NCI-H1436 (cell line): ENCODE measurements around the gene SERPINA3.
"Not testable (repeated sequence)": the region's sequence is repeated elsewhere in the genome, so short reads cannot be mapped to it uniquely, and the experiment has no call there.

Experiments used
- DNase-seq: peaks from one replicate; lab custom pipeline; 2025; lab: John Stamatoyannopoulos, UW

SERPINA3 gene

DNA sequence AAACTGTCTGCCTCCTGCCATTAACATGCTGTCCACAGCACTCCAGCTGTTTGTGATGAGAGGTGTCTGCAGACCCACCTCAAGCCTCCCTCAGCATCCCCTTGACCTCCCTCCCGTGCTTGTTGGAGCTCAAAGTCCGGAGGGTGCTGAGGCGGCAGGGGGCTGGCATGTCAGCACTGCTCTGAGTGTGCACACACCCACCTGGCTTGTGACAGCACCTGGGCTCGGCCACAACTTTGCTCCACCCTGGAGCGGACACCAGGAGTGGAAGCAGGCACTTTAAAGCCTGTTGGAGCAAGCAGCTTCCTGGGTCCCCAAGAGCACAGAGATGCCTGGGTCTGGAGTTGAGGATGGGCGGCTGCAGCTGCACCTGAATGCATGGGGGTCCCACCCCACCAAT is 20.9 kb downstream of the SERPINA3 start:
- DNase-seq = no peak

DNA sequence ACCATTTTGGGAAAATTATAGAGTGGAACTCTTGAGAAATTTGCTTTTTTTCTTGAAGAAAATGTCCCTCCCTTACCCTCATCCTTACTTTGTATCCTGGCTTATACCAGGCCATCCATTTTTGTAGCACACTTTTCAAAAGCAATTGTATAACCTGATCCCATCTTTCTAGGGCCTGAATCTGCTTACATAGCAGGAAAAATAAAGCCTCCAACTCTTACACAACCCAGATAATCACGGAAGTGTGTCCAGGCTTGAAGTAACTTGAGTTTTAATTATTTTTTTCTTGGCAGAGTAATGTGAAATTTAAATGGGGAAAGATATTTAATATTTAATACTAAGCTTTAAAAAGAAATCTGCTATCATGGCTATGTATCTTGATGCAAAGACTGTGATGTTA is 23.0 kb downstream of the SERPINA3 start:
- DNase-seq = no peak

DNA sequence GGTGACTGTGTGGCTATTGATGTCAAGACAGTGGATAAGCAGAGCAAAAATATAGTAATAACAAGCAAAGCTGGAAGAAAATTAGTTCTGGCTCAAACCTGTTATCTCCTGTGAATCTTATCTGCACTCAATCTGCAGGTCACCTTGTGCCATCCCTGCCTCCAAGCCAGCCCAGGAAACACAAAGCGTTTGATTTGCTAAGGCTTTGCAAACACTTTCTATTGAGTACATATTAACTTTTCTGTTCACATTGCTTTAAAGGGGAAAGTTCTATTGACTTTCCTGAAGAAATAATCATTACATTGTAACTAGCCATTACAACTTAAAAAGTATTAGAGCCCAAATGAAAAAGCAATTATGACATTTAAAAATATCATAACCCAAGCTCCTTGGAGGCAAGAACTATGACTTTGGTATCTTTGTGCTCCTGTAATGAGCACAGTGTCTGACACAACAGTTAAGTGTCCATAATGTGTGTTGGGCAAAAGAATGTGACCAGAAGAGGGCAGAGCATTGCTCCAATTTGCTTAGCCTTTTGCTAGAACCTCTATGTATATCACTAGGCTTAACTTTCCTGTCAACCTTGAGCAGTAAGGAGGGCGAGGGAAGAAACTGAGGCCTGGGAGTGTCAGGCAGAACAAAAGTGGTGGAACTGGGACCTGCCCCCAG is 24.7 kb downstream of the SERPINA3 start:
- no peak for DNase-seq

DNA sequence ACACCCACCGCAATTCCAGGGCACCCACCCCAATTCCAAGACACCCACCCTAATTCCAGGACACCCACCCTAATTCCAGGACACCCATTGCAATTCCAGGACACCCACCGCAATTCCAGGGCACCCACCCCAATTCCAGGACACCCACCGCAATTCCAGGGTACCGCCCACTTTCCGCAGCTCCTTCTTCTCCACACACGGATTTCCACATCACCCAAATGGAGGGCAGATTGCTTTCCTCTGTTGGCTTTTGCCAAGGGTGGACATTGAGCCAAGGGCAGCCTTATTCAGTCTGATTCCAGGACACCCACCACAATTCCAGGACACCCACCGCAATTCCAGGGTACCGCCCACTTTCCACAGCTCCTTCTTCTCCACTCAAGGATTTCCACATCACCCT is 25.6 kb downstream of the SERPINA3 start:
- DNase-seq = not testable (repeated sequence)

DNA sequence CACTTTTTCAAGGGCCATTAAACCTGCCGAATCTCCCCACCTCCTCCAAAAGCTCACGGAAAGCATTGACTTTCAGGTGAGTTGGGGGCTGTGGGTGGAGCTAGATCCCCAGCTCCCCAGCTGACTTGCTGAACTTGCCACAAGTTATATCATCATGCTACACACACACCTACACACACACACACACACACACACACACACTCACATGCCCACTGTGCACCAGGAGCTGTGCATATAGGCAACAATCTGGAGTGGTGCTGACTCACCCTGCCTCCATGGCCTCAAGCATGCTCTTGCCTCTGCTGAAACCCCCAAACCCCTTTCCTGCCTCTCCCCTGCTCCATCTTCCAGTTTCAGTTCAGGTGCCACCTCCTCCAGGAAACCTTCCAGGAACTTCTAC is 26.1 kb downstream of the SERPINA3 start:
- no peak for DNase-seq

DNA sequence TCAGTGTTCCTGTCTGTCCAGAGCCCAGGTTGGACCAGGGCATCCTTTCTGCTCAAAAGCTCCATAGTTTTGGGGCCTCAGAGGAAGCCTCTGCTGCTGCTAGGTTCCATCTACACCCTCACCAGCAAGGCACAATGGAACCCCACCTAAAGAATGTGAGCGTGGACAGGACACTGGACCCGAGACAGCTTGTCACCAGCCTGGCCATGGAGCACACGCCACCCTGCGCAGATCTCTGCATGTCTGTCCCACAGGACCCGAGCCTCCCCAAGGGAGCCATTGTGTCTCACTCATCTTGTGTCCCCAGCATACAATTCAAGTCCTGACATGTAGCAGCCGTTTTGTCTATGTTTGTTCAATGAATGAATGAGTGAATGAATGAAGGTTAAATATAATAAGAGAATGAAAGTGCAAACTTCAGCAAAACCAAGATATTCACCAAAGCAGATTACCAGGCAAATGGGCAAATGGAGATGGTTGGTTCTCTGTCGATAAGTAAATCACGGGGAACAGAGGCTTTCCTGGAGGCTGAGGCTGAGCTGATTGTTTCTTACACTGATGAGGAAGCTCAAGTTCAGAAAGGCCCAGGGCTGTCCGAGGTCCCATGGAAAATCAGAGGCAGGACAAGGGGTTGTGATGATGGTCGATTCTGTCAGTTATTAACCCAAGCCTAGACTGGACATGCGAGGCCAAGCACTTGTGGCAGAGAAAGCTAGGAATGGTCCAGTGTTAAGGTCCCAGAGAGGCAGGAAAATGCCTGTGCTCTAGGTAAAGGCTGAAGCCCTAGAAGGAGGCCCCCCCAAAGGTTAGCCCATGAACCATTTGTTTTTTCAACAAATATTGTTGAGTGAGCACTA is 27.0 kb downstream of the SERPINA3 start:
- DNase-seq = no peak

DNA sequence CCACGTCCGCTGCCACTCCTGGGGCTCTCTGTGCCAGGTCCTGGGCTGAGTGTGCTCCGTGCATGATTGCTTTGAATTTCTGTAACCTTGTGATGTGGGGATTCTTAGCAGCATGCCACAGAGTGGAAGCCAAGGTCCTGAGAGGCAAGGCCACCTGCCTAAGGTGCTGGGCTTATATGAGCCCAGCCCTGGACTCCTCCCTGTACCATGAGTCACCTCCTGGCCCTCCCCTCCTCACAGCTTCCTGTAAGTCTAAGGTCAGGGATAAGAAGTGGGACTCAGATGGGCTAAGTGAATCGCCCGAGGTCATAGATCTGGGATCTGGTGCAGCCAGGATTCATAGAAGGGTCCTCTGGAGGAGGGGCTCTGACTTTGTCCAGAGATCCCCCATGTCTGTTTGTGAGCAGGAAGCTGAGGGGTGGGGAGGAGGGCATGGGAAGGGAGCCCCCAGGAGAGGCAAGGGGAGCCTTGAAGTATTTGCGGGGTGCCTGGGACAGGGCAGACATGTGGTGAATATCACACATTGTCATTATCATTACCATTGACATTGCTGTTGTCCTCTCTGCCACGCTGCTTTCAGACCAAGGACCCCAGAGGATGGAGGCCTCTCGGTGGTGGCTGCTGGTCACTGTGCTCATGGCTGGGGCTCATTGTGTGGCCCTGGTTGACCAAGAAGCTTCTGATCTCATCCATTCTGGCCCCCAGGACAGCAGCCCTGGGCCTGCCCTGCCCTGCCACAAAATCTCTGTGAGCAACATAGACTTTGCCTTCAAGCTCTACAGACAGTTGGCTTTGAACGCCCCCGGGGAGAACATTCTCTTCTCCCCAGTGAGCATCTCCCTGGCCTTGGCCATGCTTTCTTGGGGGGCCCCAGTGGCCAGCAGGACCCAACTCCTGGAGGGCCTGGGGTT is 28.8 kb downstream of the SERPINA3 start:
- no peak for DNase-seq

DNA sequence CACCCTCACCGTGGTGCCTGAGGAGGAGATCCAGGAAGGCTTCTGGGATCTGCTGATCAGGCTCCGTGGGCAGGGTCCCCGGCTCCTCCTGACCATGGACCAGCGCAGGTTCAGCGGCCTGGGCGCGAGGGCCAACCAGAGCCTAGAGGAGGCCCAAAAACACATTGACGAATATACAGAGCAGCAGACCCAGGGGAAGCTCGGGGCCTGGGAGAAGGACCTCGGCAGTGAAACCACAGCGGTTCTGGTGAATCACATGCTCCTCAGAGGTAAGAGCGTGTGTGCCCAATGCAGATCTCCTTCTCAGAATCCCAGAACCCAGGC is 29.4 kb downstream of the SERPINA3 start:
- DNase-seq = no peak

DNA sequence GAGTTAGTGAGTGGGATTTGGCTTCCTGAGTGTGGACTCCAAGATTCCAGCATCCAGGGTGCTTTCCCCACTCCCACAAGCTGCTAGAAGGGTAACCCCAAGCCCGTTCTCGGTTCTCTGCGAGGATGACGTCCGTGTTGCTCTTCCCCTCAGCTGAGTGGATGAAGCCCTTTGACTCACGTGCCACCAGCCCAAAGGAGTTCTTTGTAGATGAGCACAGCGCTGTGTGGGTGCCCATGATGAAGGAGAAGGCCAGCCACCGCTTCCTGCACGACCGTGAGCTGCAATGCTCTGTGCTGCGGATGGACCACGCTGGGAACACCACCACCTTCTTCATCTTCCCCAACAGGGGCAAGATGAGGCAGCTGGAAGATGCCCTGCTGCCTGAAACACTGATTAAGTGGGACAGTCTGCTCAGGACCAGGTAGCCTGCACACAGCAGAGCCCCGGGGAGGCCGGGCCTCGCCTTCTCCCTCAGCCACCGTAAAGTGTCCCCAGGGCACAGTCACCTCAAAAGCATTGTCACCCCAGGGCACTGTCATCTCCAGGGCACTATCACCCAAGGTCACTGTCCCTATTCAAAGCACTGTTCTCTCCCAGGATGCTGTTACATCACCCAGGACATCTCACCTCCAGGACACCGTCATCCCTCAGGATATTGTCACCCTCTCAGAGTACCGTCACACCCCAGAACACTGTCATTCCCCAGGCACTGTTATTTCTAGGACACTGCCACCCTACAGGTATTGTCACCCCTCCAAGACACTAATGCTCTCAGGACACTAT is 31.3 kb downstream of the SERPINA3 start:
- DNase-seq = no peak

DNA sequence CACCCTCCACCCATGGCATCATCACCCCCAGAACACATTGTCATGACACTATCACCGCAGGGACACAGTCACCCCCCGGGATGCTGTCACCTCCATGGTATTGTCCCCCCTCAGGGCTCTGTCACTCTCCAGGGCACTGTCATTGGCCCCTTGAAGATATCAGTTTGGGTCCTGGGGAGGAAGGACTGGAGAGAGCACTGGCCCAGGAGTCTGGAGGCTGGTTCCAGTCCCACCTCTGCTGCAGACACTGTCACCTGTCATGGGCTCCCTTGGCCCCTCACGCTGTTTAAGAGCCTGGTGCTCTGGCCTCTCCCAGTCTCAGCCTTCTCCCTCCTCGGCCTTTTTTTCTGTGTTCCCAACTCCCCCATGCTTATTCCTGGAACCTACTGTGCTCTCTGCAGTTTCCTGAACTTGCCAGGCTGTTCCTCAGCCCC is 31.9 kb downstream of the SERPINA3 start:
- DNase-seq = no peak

DNA sequence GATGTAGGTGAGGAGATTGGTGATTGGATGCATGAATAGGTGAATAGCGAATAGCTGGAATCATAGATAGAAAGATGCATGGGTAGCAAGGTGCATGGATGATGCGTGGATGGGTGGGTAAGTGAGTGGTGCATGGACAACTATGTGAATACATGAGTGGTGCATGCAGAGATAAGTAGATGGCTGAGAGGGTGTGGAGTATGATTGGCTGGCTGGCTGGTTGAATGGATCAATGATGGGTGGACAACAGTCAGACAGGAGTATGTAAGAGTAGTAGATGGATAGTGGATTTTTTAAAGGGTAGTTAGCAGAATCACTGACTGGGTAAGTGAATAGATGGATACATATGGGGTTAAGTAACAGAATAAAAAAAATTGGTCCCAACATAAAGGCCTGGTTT is 33.9 kb downstream of the SERPINA3 start:
- no peak for DNase-seq

DNA sequence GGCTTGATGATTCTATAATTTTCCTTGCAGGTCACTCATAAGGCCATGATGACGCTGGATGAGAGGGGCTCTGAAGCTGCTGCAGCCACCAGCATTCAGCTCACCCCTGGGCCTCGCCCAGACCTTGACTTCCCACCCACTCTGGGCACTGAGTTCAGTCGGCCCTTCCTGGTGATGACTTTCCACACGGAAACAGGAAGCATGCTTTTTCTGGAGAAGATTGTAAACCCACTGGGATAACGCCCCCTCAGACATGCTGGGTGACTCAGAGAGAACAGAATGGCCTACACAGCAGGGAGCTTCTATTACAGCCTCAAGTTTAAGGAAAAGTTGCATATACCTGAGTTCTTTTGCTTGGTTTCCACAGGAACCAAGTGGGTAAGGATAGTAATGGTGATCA is 34.3 kb downstream of the SERPINA3 start:
- DNase-seq = no peak

DNA sequence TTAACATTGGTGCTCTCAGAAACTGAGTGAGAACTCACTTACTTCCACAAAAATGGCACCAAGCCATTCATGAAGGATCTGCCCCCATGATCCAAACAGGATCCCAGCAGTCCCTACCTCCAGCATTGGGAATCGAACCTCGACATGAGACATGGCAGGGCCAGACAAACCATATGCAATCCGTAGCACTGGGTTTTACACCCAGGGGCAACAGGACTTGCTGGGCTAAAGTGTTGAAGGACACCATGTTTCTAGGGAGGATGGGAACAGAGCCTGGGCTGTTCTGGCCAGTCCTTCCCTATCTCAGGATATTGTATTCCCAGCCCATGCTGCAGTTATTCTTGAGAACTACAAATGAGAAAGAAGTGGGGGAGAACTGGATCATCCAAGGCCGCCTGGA is 36.6 kb downstream of the SERPINA3 start:
- no peak for DNase-seq

DNA sequence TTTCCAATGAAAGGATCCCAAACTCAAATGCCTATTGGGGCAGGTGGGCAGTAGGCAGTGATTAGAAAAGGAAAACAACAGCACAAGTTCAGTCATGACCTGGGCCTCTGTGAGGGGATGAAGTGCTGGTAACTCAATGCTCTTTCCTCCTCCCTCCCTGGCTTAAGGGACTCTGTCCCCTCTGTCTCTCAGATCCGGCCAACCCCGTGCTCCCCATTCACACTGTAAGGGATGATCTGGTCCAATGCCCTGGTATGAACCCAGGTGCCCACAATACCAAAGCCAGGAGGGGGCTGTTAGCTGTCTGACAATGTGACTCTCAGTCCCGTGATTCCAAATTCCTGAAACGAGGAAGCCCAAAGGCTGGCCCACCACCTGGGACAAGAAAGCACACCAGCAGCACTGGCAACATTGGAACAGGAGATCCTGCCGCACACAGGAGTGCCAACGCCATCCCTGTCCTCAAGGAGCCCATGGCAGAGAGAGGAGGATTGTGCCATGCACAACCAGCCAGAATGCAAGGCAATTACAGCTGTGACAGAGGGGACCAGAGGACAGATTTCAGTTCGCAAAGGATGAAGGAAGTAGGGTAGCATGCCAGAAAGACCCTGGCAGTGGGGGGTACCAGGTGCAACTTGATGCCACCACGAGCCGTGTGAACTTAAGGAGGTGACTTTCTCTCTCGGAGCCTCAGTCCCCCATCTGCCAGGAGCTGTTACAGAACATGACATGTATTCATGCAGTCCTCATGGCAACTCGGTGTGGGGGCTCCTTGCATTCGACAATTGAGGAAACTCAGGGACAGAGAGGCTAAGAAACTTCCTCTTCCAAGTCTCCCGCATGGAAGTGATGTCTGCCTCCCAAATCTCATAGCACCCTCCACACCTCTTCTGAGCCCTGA is 37.6 kb downstream of the SERPINA3 start:
- no peak for DNase-seq

DNA sequence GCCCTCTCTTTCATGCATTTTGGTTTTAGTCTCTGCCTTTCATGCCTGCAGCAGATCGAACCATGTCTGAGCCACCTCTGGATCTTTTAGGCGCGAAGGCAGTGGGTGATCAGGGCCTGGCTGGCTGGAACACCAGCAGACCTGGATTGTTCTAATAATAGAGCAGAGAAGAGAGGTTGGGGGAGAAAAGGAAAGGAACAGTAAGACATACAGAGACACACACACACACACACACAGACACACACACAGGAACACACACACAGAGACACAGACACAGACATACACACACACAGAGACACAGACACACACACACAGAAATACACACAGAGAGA is 38.2 kb downstream of the SERPINA3 start:
- no peak for DNase-seq

DNA sequence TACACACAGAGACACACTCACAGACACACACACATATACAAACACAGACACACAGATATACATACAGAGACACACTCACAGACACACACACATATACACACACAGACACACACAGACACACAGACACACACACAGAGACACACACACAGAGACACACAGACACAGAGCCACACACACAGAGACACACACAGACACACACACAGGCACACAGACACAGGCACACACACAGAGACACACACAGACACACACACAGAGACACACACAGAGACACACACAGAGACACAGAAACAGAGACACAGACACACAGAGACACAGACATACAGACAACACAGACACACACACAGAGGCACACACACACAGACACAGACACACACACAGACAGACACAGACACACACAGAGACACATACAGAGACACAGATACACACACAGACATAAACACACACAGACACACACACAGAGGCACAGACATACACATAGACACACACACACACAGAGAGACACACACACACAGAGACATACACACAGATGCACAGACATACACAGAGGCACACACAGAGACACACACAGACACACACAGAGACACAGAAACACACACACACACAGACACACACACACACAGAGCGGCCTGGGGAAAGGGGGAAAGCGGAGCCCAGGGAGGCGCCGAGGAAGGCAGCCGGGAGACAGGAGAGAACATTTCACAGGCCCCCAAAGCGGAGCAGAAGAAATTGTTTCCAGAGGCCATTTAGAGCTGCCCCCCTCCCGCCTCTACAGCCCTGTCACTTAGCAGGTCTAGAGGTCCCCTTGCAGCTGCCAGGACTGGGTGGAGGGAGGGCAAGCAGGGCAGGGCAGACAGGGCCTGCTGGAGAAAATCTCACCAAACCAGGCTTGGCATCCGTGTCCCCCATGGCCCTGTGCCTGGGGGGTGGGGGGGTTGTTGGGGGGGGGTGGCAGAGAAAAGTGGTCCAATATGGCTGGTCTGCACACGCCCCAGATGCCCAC is 38.9 kb downstream of the SERPINA3 start:
- DNase-seq = no peak

DNA sequence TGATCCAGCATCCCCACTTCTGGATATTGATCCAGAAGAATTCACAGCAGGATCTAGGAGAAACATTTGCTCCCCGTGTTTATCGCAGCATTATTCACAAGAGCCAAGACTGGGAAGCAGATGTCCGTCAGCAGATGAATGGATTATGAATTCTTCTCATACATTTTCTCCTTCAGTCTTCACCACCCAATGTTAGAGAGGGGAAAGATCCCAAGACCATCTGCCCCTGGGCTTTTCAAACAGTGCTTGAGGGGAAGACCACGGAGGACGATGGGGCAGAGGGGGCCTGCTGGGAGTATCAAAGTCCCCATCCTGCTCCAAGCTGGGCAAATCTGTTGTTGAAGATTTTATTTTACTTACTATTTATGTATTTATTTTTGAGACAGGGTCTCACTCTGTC is 41.1 kb downstream of the SERPINA3 start:
- DNase-seq = no peak

DNA sequence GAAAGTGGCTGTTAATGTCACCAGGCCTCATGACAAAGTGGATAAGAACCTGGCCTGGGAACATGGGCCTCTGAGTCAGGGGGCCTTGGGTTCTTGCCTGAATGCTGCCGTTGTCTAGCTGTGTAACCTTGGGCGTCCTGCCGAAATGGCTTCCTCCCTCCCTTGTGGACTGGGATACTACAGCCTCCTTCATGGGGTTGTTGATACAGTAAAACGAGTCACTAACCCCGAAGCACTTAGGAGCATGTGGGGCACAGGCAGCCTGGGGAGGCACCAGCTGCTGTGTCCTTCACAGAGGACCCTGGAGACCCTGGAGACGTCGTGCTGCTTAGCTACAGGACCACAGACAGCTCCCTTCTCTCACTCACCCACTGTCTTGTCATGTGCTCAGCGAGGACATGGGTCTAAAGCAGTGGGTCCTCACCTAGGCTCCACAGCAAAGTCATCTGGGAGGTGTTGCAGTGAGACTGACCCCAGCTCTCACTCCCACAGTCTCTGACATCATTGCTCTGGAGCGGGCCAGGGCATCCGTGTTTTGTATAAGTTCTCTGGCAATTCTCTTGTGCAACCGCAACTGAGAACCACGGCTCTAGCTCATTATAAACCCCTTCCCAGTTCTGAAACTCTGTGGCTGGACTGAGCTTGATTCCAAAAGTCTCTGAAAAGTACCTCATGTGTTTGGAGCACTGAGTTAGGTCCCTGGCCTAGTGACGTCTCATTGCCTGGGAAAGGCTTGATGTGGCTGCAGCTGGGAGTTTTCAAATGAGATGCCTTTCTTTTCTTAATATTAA is 42.1 kb downstream of the SERPINA3 start:
- no peak for DNase-seq

DNA sequence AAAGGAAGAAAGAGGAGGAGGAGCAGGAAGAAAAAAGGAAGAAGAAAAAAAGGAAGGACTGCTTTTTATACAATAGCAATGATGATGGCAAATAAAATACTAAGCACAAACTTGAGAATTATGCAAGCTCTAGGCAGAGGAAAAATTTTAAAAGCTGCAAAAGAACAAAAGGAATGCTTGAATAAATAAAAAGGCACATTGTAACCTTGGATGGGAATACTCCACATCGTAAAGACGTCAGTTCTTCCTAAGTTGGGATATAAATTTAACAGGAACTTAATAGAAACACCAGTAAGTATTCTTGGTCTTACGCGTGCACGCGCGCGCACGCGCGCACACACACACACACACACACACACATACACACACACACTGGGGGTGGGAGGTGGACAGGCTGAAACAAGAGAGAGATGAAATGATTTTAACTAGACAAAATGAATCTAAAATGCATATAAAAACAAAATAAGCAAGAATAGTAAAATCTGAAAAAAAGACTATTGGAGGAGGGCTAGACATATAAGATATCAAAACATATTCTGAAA is 43.0 kb downstream of the SERPINA3 start:
- DNase-seq = no peak
